Measurements from ENCODE around the gene LIG3. TPM values are rescaled to one million over a fixed set of nuclear protein-coding genes. Genes with fewer than 3 reads are reported as not detected.
"Not testable (repeated sequence)": the region's sequence is repeated elsewhere in the genome, so short reads cannot be mapped to it uniquely, and the experiment has no call there.

LIG3 gene
- 16.5 TPM for total RNA-seq
- long read RNA-seq, full-length matches to known transcripts: 11 of 22 reads
- long read RNA-seq, partial matches to known transcripts: 4 of 22 reads
- long read RNA-seq, other reads (novel, unspliced or antisense): 7 of 22 reads

GRCh38 chr17:34980353-34980680, at the start of gene LIG3:
TSS of gene LIG3 (plus strand) at chr17:34980512. CDS start at chr17:34983006, 2,494 bp downstream.
- Histone ChIP-seq H3K4me3 (peak within 1 kb of the TSS; percentile 99), H3K36me3 (peaks cover 5% of the 10 kb centered on the region), H3K27ac (replicated peaks) (peak within 1 kb of the TSS; percentile 99), H3K4me1 (peaks cover 45% of the 10 kb centered on the region), H3K27me3 (ENCODE audit: low read depth) (no peaks in the 10 kb centered on the region), H3K9me3 (replicated peaks) (no peaks in the 10 kb centered on the region)
- intact Hi-C loops (cut with micrococcal nuclease): no loop called here
- TF ChIP-seq CTCF (IDR thresholded peaks at IDR 0.05; ENCODE audit: borderline replicate concordance): no peak
- DNase-seq: peak; percentile 94

GRCh38 chr17:34950780-34951179, 29.5 kb upstream of the LIG3 start:
- DNase-seq; H3K4me1 ChIP-seq; H3K9me3 ChIP-seq (replicated peaks); H3K36me3 ChIP-seq; intact Hi-C loops (cut with micrococcal nuclease); H3K27ac ChIP-seq (replicated peaks); H3K27me3 ChIP-seq (ENCODE audit: low read depth); H3K4me3 ChIP-seq: not testable (repeated sequence)

- Histone ChIP-seq H3K27ac (replicated peaks) (no peak overlapping the region), H3K4me1 (peaks cover 33% of the 10 kb centered on the region), H3K9me3 (replicated peaks) (no peaks in the 10 kb centered on the region), H3K4me3 (no peak overlapping the region), H3K36me3 (no peaks in the 10 kb centered on the region), H3K27me3 (ENCODE audit: low read depth) (no peaks in the 10 kb centered on the region)
- no peak for TF ChIP-seq CTCF (IDR thresholded peaks at IDR 0.05; ENCODE audit: borderline replicate concordance)
- intact Hi-C loops (cut with micrococcal nuclease): loop anchor here (5.0 kb wide), 1 partner anchor 34 kb away; no protein-coding TSS in a partner anchor
- no peak for DNase-seq
Measured at GRCh38 chr17:34958438-34958837, 21.9 kb upstream of the LIG3 start.

DNA sequence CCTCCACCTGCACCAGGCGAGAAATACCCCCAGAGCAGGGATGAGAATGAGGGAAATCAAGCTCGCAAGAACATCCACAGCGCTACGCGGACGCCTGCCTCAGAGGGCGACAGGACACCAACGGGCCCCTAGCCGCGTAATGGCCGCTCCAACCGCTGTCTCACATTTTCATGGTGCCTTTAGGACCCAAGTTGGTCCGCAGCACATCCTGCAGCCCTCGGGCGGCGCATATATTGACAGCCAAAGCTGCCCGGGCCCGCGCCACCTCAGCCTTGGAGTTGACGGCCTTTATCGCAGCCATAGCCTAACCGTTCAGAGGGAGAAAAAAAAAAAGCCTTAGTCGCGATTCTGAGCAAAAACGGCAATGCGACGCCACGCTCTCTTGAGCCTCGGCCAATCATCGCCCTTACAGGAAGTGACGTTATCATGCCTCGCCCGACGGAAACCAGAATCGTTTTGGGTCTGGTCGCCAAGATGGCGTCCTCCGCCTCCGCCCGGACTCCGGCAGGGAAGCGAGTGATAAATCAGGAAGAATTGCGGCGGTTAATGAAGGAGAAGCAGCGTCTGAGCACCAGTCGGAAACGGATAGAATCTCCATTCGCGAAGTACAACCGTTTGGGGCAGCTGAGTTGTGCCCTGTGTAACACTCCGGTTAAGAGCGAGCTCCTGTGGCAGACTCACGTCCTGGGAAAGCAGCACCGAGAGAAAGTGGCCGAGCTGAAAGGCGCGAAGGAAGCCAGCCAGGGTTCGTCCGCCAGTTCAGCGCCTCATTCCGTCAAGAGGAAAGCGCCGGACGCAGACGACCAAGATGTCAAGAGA, 19.0 kb upstream of the LIG3 start, which contains the start of the genes CCT6B and ZNF830:
Gene CCT6B, minus strand, starts transcription at position 368 of the 819 bp plus-strand sequence. Its CDS starts 67 bp downstream, at position 301.
Gene ZNF830, plus strand, starts transcription at position 448 of the 819 bp plus-strand sequence. Its CDS starts 27 bp downstream, at position 475.
- peaks cover 36% of the 10 kb centered on the region for H3K4me1 ChIP-seq
- peak within 1 kb of the TSS; percentile 96 for H3K4me3 ChIP-seq
- no peaks in the 10 kb centered on the region for H3K9me3 ChIP-seq (replicated peaks)
- intact Hi-C loops (cut with micrococcal nuclease): no loop called here
- no peak for TF ChIP-seq CTCF (IDR thresholded peaks at IDR 0.05; ENCODE audit: borderline replicate concordance)
- peaks cover 28% of the 10 kb centered on the region for H3K36me3 ChIP-seq
- H3K27ac ChIP-seq (replicated peaks): peak within 1 kb of the TSS; percentile 97
- DNase-seq: peak; percentile 92
- H3K27me3 ChIP-seq (ENCODE audit: low read depth): no peaks in the 10 kb centered on the region

DNA sequence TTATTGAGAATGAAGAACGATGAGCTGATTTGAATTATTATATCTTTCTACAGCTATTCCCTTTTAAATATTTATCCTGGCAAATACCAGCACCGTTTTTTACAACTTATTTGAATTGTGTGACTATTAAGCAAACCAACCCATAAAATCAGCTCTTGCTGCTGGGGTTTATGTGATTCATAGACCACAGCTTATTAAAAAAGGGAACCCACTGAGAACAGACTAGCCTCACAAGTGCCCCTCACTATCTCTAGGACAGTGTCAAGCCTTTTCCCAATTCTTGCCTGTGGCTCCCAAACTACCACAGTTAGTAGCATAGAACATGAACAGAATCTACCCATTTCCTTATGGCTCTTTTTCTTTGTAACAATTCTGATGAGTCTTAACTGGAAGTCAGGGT, 6.1 kb upstream of the LIG3 start:
- no peak overlapping the region for H3K27ac ChIP-seq (replicated peaks)
- DNase-seq: no peak
- no peaks in the 10 kb centered on the region for H3K9me3 ChIP-seq (replicated peaks)
- H3K36me3 ChIP-seq: no peaks in the 10 kb centered on the region
- H3K4me1 ChIP-seq: peaks cover under 1% of the 10 kb centered on the region
- TF ChIP-seq CTCF (IDR thresholded peaks at IDR 0.05; ENCODE audit: borderline replicate concordance): no peak
- intact Hi-C loops (cut with micrococcal nuclease): no loop called here
- H3K27me3 ChIP-seq (ENCODE audit: low read depth): no peaks in the 10 kb centered on the region
- no peak overlapping the region for H3K4me3 ChIP-seq

All from left ventricle myocardium inferior (tissue), 1 donor.